T-cell (primary cell): ENCODE data around the gene RETREG1. TPM values are rescaled to one million over a fixed set of nuclear protein-coding genes. Genes with fewer than 3 reads are reported as not detected.

Experiments
- ATAC-seq, 4 experiments: fragments of 200-7000 bp in 3 of 4; fragments of 150-1000 bp in 1 of 4; cut with Tn5 transposase; replicated peaks in 1 of 4; 1 replicate in 3 of 4; 2 replicates in 1 of 4; pipeline ENCODE4 v1.10.0; 2021; ENCODE audit warnings: moderate library complexity in 3 of 4, mild to moderate bottlenecking in 2 of 4, moderate number of reproducible peaks in 1 of 4
- CTCF ChIA-PET, 2 donors: fragments of 300-600 bp; sonication (Branson Sonifier 250); formaldehyde crosslinking; loops; one replicate each; lab custom pipeline; 2022; ENCODE audit warnings: antibody characterized with exemption in 2 of 2; lab: Charles Lee
- POLR2A ChIA-PET, 2 donors: fragments of 300-600 bp; sonication (Branson Sonifier 250); formaldehyde crosslinking; loops; one replicate each; lab custom pipeline; 2022; ENCODE audit warnings: antibody characterized with exemption in 2 of 2; lab: Charles Lee
- DNase-seq, 35 experiments: peaks; one replicate each; pipeline versions ENCODE4 v3.0.0 to v3.0.0-alpha.2; 2013 to 2023
- H3K27ac ChIP-seq: one replicate; pipeline ENCODE4 v1.5.1; 2013; ENCODE audit warnings: low read length
- H3K27me3 ChIP-seq, 2 experiments: replicated peaks in 1 of 2; 1 replicate in 1 of 2; 2 replicates in 1 of 2; pipeline versions ENCODE4 v1.6.1 to v1.7.0; 2013; ENCODE audit warnings: low read length in 1 of 2, mixed read lengths in 1 of 2; ENCODE audit not compliant: control insufficient read depth in 2 of 2, insufficient read depth in 2 of 2; ENCODE audit errors: extremely low read depth in 1 of 2
- H3K36me3 ChIP-seq, 2 donors: 1 replicate in 1 of 2; 2 replicates in 1 of 2; pipeline versions ENCODE4 v1.6.1 to v1.7.0; 2013; ENCODE audit warnings: low read length in 1 of 2; ENCODE audit not compliant: control insufficient read depth in 2 of 2, insufficient read depth in 1 of 2; ENCODE audit errors: extremely low read depth in 1 of 2
- H3K4me1 ChIP-seq, 2 experiments: 1 replicate in 1 of 2; 2 replicates in 1 of 2; pipeline versions ENCODE4 v1.6.1 to v1.7.0; 2013; ENCODE audit warnings: low read length in 2 of 2, mixed read lengths in 1 of 2; ENCODE audit not compliant: insufficient read depth in 2 of 2, control insufficient read depth in 1 of 2; ENCODE audit errors: extremely low read depth in 1 of 2
- H3K4me3 ChIP-seq, 2 donors: 1 replicate in 1 of 2; 2 replicates in 1 of 2; pipeline versions ENCODE4 v1.5.1 to v1.7.0; 2013; ENCODE audit warnings: mild to moderate bottlenecking in 2 of 2, low read length in 1 of 2, moderate library complexity in 1 of 2; ENCODE audit not compliant: control insufficient read depth in 1 of 2; ENCODE audit errors: extremely low read depth in 1 of 2
- H3K9me3 ChIP-seq: 2 replicates; pipeline ENCODE4 v1.7.0; 2013
- H3K27ac Mint-ChIP-seq, 2 donors: one replicate each; pipeline ENCODE4 v1.8.0; 2020 to 2021; ENCODE audit warnings: mild to moderate bottlenecking in 2 of 2, mixed read lengths in 2 of 2
- H3K27me3 Mint-ChIP-seq, 2 donors: one replicate each; pipeline ENCODE4 v1.8.0; 2021 to 2022; ENCODE audit warnings: mixed read lengths in 2 of 2
- H3K36me3 Mint-ChIP-seq: one replicate; pipeline ENCODE4 v1.8.0; 2021; ENCODE audit warnings: mixed read lengths
- H3K4me1 Mint-ChIP-seq, 3 donors: one replicate each; pipeline ENCODE4 v1.8.0; 2020 to 2022; ENCODE audit warnings: mixed read lengths in 3 of 3, mild to moderate bottlenecking in 1 of 3
- H3K4me3 Mint-ChIP-seq, 3 donors: one replicate each; pipeline ENCODE4 v1.8.0; 2020 to 2022; ENCODE audit warnings: mild to moderate bottlenecking in 3 of 3, mixed read lengths in 3 of 3, moderate library complexity in 3 of 3
- H3K9me3 Mint-ChIP-seq, 3 donors: one replicate each; pipeline ENCODE4 v1.8.0; 2020 to 2022; ENCODE audit warnings: mixed read lengths in 3 of 3
- WGBS: methylation state at CpG from one replicate; pipeline ENCODE4 v1.1.5; 2013; ENCODE audit warnings: missing lambda C conversion rate; ENCODE audit not compliant: insufficient coverage; 5-methylcytosine and 5-hydroxymethylcytosine counted together
- total RNA-seq, 35 experiments: library from RNA in 6 of 35; stranded (reverse) in 6 of 35; fragments of 120-200 nt in 1 of 35; gene quantifications; one replicate each; pipeline versions ENCODE4 v1.2.1 to v1.2.4 and lab custom pipeline; 2013 to 2026

Gene RETREG1
- total RNA-seq, 5 donors from 2014 or later (not counting 1 experiment from before 2014, with no cell fraction given): 41.0 to 72.1 (median 55.5) TPM

DNA sequence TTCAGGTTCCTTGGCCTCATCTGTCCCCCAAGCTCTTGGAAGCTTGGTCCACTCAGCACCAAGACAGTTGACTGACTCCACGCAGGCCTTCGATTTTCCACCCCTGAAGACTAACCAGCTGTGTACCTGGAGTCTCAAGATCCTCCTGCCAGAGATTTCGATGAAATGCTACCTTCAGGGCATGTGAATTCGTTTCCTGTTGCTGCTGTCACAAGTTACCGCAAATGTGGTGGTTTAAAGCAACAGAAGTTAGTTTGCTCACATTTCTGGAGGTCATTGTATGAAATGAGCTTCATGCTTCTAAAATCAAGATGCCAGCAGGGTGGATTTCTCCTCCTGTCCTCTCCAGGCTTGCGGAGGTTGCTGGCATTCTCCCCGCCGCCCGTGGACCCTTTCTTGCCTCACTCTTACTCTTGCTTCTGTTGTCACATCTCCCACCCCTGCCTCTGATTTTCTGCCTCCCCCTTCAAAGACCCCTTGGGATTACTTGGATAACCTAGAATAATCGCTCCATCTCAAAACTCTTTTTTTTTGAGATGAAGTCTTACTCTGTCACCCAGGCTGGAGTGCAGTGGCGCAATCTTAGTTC lies 27.6 kb upstream of the RETREG1 start:
- ChIA-PET CTCF (no interaction called here), POLR2A (no interaction called here)
- no peaks in the 10 kb centered on the region for H3K27me3 ChIP-seq
- Mint-ChIP-seq H3K27ac (peak overlapping the region; percentile 86 to 88), H3K36me3 (peaks cover 5% of the 10 kb centered on the region), H3K4me3 (peak overlapping the region; percentile 32 to 59 (median 37)), H3K4me1 (peaks cover 11 to 13% (median 12%) of the 10 kb centered on the region in 3 donors), H3K27me3 (no peaks in the 10 kb centered on the region), H3K9me3 (peaks cover 5 to 16% (median 7%) of the 10 kb centered on the region in 3 donors)
- DNase-seq (peak in 6 of 35 experiments; percentile 8 to 30 (median 18)), ATAC-seq (peak; percentile 45 to 85 (median 80))
- no peak overlapping the region for H3K27ac ChIP-seq
- peaks cover 0 to 3% of the 10 kb centered on the region in 2 experiments for H3K4me1 ChIP-seq
- H3K36me3 ChIP-seq: no peaks in the 10 kb centered on the region
- H3K4me3 ChIP-seq: no peak overlapping the region
- no peaks in the 10 kb centered on the region for H3K9me3 ChIP-seq
- WGBS: 80% methylated on average over 7 of the region's 11 CpGs

DNA sequence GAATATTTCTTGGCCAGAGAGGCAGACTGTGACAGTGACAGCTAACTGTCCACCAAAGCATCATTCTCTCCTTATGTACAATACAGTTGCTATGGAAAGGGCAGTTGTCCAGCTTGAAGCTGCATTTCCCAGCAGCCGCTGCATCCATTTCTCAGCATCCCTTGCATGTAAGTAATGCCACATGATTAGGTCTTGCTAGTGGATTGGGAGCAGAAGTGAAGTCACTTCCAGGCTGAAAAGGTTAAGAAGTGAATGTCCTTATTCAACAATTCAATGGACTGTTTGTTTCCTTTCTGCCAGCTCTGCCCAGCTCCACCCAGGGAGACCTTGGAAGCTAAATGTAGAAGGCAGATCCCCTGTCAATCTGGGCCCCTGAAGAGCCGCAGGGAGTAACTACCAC lies 26.1 kb upstream of the RETREG1 start:
- no peak overlapping the region for H3K27ac Mint-ChIP-seq

GRCh38 chr5:16639206-16639605 lies 22.4 kb upstream of the RETREG1 start:
- no peaks in the 10 kb centered on the region for H3K9me3 Mint-ChIP-seq
- H3K27me3 Mint-ChIP-seq: no peaks in the 10 kb centered on the region
- H3K27me3 ChIP-seq: no peaks in the 10 kb centered on the region
- no peak overlapping the region for H3K4me3 ChIP-seq
- WGBS: 86% methylated on average over 3 of the region's 4 CpGs
- no peaks in the 10 kb centered on the region for H3K4me1 ChIP-seq
- H3K4me1 Mint-ChIP-seq: peaks cover 4 to 6% (median 6%) of the 10 kb centered on the region in 3 donors
- CTCF ChIA-PET: no interaction called here
- DNase-seq: no peak
- H3K36me3 Mint-ChIP-seq: no peaks in the 10 kb centered on the region
- no peaks in the 10 kb centered on the region for H3K9me3 ChIP-seq
- H3K36me3 ChIP-seq: no peaks in the 10 kb centered on the region
- no peak overlapping the region for H3K4me3 Mint-ChIP-seq
- ATAC-seq: no peak
- H3K27ac ChIP-seq: no peak overlapping the region
- POLR2A ChIA-PET: no interaction called here
- no peak overlapping the region for H3K27ac Mint-ChIP-seq

More for the DNA sequence above, 26.1 kb upstream of the RETREG1 start:
- peaks cover 4% of the 10 kb centered on the region for H3K36me3 Mint-ChIP-seq
- CTCF ChIA-PET: no interaction called here
- H3K4me3 Mint-ChIP-seq: no peak overlapping the region
- Histone ChIP-seq H3K36me3 (no peaks in the 10 kb centered on the region), H3K9me3 (no peaks in the 10 kb centered on the region), H3K27ac (no peak overlapping the region), H3K4me3 (no peak overlapping the region), H3K27me3 (no peaks in the 10 kb centered on the region), H3K4me1 (peaks cover 0 to 3% of the 10 kb centered on the region in 2 experiments)
- ATAC-seq (no peak), DNase-seq (no peak)
- H3K27me3 Mint-ChIP-seq: no peaks in the 10 kb centered on the region
- H3K9me3 Mint-ChIP-seq: peaks cover 4 to 15% (median 6%) of the 10 kb centered on the region in 3 donors
- 100% methylated on average over 1 of the region's 2 CpGs for WGBS
- H3K4me1 Mint-ChIP-seq: peaks cover 11 to 13% (median 12%) of the 10 kb centered on the region in 3 donors
- POLR2A ChIA-PET: no interaction called here

GRCh38 chr5:16628376-16628775 lies 11.6 kb upstream of the RETREG1 start:
- peaks cover 52 to 68% (median 55%) of the 10 kb centered on the region in 3 donors for H3K4me1 Mint-ChIP-seq

GRCh38 chr5:16626696-16627264 lies 10.0 kb upstream of the RETREG1 start:
- peak overlapping the region; percentile 39 for H3K27ac ChIP-seq
- ChIA-PET POLR2A (interaction anchor here (0.6 to 1.5 kb wide), 3 partner anchors 8 to 157 kb away, joined by 3 to 5 read pairs (median 4); no protein-coding TSS in a partner anchor), CTCF (interaction anchor here (0.5 to 1.6 kb wide), 5 partner anchors 9 to 173 kb away, joined by 3 to 15 read pairs (median 7); no protein-coding TSS in a partner anchor)
- ATAC-seq (peak; percentile 60 to 71 (median 61)), DNase-seq (peak in 7 of 35 experiments; percentile 7 to 48 (median 13))
- peaks cover 48 to 50% of the 10 kb centered on the region in 2 experiments for H3K4me1 ChIP-seq
- peaks cover 52 to 66% (median 55%) of the 10 kb centered on the region in 3 donors for H3K4me1 Mint-ChIP-seq
- no peaks in the 10 kb centered on the region for H3K36me3 ChIP-seq
- H3K9me3 ChIP-seq: no peaks in the 10 kb centered on the region
- no peaks in the 10 kb centered on the region for H3K27me3 ChIP-seq
- no peaks in the 10 kb centered on the region for H3K27me3 Mint-ChIP-seq
- peak overlapping the region; percentile 79 to 96 for H3K27ac Mint-ChIP-seq
- 40% methylated on average over 2 of the region's 5 CpGs for WGBS
- H3K36me3 Mint-ChIP-seq: no peaks in the 10 kb centered on the region
- H3K4me3 Mint-ChIP-seq: peak overlapping the region in 2 of 3 donors; percentile 21 to 25
- H3K4me3 ChIP-seq: no peak overlapping the region
- no peaks in the 10 kb centered on the region for H3K9me3 Mint-ChIP-seq

More at GRCh38 chr5:16628376-16628775, 11.6 kb upstream of the RETREG1 start:
- WGBS: 80% methylated on average over 1 of the region's 3 CpGs
- H3K27me3 ChIP-seq: no peaks in the 10 kb centered on the region
- no peaks in the 10 kb centered on the region for H3K36me3 ChIP-seq
- no peaks in the 10 kb centered on the region for H3K36me3 Mint-ChIP-seq
- peak overlapping the region; percentile 92 to 96 for H3K27ac Mint-ChIP-seq
- ATAC-seq (no peak), DNase-seq (no peak)
- H3K4me3 ChIP-seq: no peak overlapping the region
- ChIA-PET CTCF (no interaction called here), POLR2A (interaction anchor here in 1 of 2 donors (0.7 kb wide), 1 partner anchor 1636 kb away, joined by 5 read pairs; no protein-coding TSS in a partner anchor)
- no peak overlapping the region for H3K4me3 Mint-ChIP-seq
- H3K27ac ChIP-seq: peak overlapping the region; percentile 12
- H3K9me3 ChIP-seq: no peaks in the 10 kb centered on the region
- no peaks in the 10 kb centered on the region for H3K27me3 Mint-ChIP-seq
- no peaks in the 10 kb centered on the region for H3K9me3 Mint-ChIP-seq
- peaks cover 48 to 50% of the 10 kb centered on the region in 2 experiments for H3K4me1 ChIP-seq

DNA sequence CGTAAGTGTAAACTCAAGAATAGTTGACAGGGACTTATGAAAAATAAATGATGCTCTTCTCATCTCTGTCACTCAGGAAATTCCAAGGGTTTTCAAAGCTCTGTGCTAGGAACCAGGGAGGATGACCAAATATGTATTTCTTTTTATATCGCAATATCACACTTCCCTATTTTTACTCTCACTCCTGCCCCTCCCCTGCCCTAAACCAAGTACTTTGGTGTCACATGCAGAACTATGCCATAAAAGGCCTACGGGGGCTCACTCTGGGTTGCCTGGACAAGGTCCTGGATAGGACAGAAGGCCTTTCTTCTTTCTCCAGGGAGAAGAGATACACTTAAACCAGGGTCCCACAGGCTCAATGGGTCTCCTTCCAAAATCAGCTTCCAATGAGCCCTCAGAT lies 8.3 kb upstream of the RETREG1 start:
- Mint-ChIP-seq H3K36me3 (no peaks in the 10 kb centered on the region), H3K27ac (peak overlapping the region in 1 of 2 donors; percentile 57), H3K27me3 (no peaks in the 10 kb centered on the region), H3K4me1 (peaks cover 48 to 59% (median 49%) of the 10 kb centered on the region in 3 donors), H3K4me3 (no peak overlapping the region), H3K9me3 (no peaks in the 10 kb centered on the region)
- no peak for DNase-seq
- WGBS: 95% methylated on average over 2 of the region's 3 CpGs
- POLR2A ChIA-PET: no interaction called here
- CTCF ChIA-PET: no interaction called here
- H3K36me3 ChIP-seq: no peaks in the 10 kb centered on the region
- ATAC-seq: no peak
- H3K27me3 ChIP-seq: no peaks in the 10 kb centered on the region
- no peaks in the 10 kb centered on the region for H3K9me3 ChIP-seq
- H3K4me1 ChIP-seq: peaks cover 41% of the 10 kb centered on the region in 2 experiments
- no peak overlapping the region for H3K4me3 ChIP-seq
- H3K27ac ChIP-seq: no peak overlapping the region
